Measurements from ENCODE around the gene MAP3K3. TPM values are rescaled to one million over a fixed set of nuclear protein-coding genes. Genes with fewer than 3 reads are reported as not detected.

MAP3K3 gene
- polyA plus RNA-seq, 4 donors = 8.1 to 17.1 (median 11.1) TPM

Other genes with a start within 250 kb of the MAP3K3 start
- gene CYB561, start 176.1 kb upstream of the MAP3K3 start, polyA plus RNA-seq = 10 to 100 TPM; 18.4 to 60.2 (median 34.3) TPM
- 100 to 1,000 TPM in 3 of 4 donors, 10 to 100 TPM in 1; 49.6 to 216 (median 161) TPM for gene ACE, start 145.4 kb upstream of the MAP3K3 start, polyA plus RNA-seq
- gene KCNH6, start 99.1 kb upstream of the MAP3K3 start, polyA plus RNA-seq = 1 to 10 TPM in 2 of 4 donors, under 1 TPM in 2; 0.43 to 8.0 (median 0.76) TPM
- gene DCAF7, start 71.9 kb upstream of the MAP3K3 start, polyA plus RNA-seq = 10 to 100 TPM; 18.4 to 87.6 (median 27.7) TPM
- 10 to 100 TPM; 24.1 to 48.8 (median 32.5) TPM for gene TACO1, start 21.5 kb upstream of the MAP3K3 start, polyA plus RNA-seq
- 10 to 100 TPM in 3 of 4 donors, 1 to 10 TPM in 1; 2.0 to 14.7 (median 12.5) TPM for gene LIMD2, start 77.7 kb downstream of the MAP3K3 start, polyA plus RNA-seq
- 10 to 100 TPM in 3 of 4 donors, 1 to 10 TPM in 1; 8.1 to 35.2 (median 13.3) TPM for gene STRADA, start 119.4 kb downstream of the MAP3K3 start, polyA plus RNA-seq
- gene CCDC47, start 151.2 kb downstream of the MAP3K3 start, polyA plus RNA-seq = 100 to 1,000 TPM in 1 of 4 donors, 10 to 100 TPM in 3; 19.5 to 113 (median 60.1) TPM
- gene DDX42, start 151.8 kb downstream of the MAP3K3 start, polyA plus RNA-seq = 100 to 1,000 TPM in 1 of 4 donors, 10 to 100 TPM in 3; 43.5 to 128 (median 51.6) TPM
- 100 to 1,000 TPM; 104 to 180 (median 144) TPM for gene PSMC5, start 205.0 kb downstream of the MAP3K3 start, polyA plus RNA-seq
- 10 to 100 TPM; 13.9 to 45.5 (median 19.7) TPM for gene FTSJ3, start 205.2 kb downstream of the MAP3K3 start, polyA plus RNA-seq
- gene SMARCD2, start 220.3 kb downstream of the MAP3K3 start, polyA plus RNA-seq = 10 to 100 TPM; 44.0 to 95.3 (median 60.8) TPM